A673 (cell line): ENCODE measurements around the gene TBC1D22A. TPM values are rescaled to one million over a fixed set of nuclear protein-coding genes. Genes with fewer than 3 reads are reported as not detected.

Source experiments
- BruUV-seq: library from RNA; stranded (reverse); fragments of 400-500 nt; replicated peaks from 2 replicates; lab custom pipeline; 2021; lab: Mats Ljungman, UMichigan
- CTCF ChIA-PET: fragments of 300-600 bp; sonication (Branson Sonifier 250); formaldehyde crosslinking; loops from one replicate; lab custom pipeline; 2022; ENCODE audit warnings: antibody characterized with exemption; lab: Charles Lee
- POLR2A ChIA-PET: fragments of 300-600 bp; sonication (Branson Sonifier 250); formaldehyde crosslinking; loops from one replicate; lab custom pipeline; 2022; ENCODE audit warnings: antibody characterized with exemption; ENCODE audit not compliant: low non-redundant PET; lab: Charles Lee
- DNase-seq: peaks from one replicate; pipeline ENCODE4 v3.0.0-alpha.2; 2015; ENCODE audit warnings: low spot score
- H3K27ac ChIP-seq: fragments of 200-600 bp; sonication (generic); 2 replicates; pipeline ENCODE4 v1.5.1; 2016; ENCODE audit warnings: mixed run types, low read depth, mild to moderate bottlenecking, mixed read lengths, antibody characterized with exemption, low read length; ENCODE audit not compliant: poor library complexity, severe bottlenecking
- H3K27me3 ChIP-seq: fragments of 200-600 bp; sonication (generic); replicated peaks from 2 replicates; pipeline ENCODE4 v1.6.1; 2017; ENCODE audit warnings: mixed run types, low read depth, mild to moderate bottlenecking, mixed read lengths, antibody characterized with exemption, low read length; ENCODE audit not compliant: insufficient read depth, poor library complexity
- H3K36me3 ChIP-seq: fragments of 200-600 bp; sonication (generic); 2 replicates; pipeline ENCODE4 v1.6.1; 2016; ENCODE audit warnings: mixed run types, mild to moderate bottlenecking, mixed read lengths, antibody characterized with exemption, low read length; ENCODE audit not compliant: insufficient read depth, poor library complexity, severe bottlenecking
- H3K4me1 ChIP-seq: fragments of 200-600 bp; sonication (generic); 2 replicates; pipeline ENCODE4 v1.6.1; 2017; ENCODE audit warnings: mixed run types, mild to moderate bottlenecking, mixed read lengths, antibody characterized with exemption, low read length; ENCODE audit not compliant: insufficient read depth, poor library complexity, severe bottlenecking
- H3K4me3 ChIP-seq: fragments of 200-600 bp; sonication (generic); 2 replicates; pipeline ENCODE4 v1.5.1; 2016; ENCODE audit warnings: low read depth, mixed run types, mild to moderate bottlenecking, mixed read lengths, low read length; ENCODE audit not compliant: poor library complexity, severe bottlenecking
- H3K9me3 ChIP-seq: fragments of 200-600 bp; sonication (generic); 2 replicates; pipeline ENCODE4 v1.6.1; 2016; ENCODE audit warnings: mixed run types, low read depth, mild to moderate bottlenecking, mixed read lengths, antibody characterized with exemption, low read length; ENCODE audit not compliant: poor library complexity, severe bottlenecking
- EZH2 ChIP-seq: fragments of 200-600 bp; sonication (generic); IDR thresholded peaks from 2 replicates; pipeline ENCODE4 v1.6.1; 2017; ENCODE audit warnings: borderline replicate concordance, low read depth, mild to moderate bottlenecking, mixed read lengths, antibody characterized with exemption, low read length; ENCODE audit not compliant: poor library complexity, severe bottlenecking
- intact Hi-C: fragments of 100-400 bp; cut with micrococcal nuclease; formaldehyde crosslinking; loops from one replicate; pipeline ENCODE4 v1.10.0; 2022; ENCODE audit not compliant: unreplicated experiment
- total RNA-seq: library from RNA; stranded (reverse); gene quantifications from 2 replicates; pipeline ENCODE4 v1.2.3, GENCODE V29; 2021
- TF ChIP-seq, protein P1 (sequence below): fragments of 300-800, 200-600 bp; sonication (generic); conservative IDR thresholded peaks from 2 replicates; pipeline ENCODE4 v1.5.1; 2017; ENCODE audit warnings: low read depth, mild to moderate bottlenecking, antibody characterized with exemption, low read length, moderate library complexity, mixed read lengths

The TBC1D22A gene
- total RNA-seq, 1 experiment from 2014 or later, result 22.5 TPM

DNA sequence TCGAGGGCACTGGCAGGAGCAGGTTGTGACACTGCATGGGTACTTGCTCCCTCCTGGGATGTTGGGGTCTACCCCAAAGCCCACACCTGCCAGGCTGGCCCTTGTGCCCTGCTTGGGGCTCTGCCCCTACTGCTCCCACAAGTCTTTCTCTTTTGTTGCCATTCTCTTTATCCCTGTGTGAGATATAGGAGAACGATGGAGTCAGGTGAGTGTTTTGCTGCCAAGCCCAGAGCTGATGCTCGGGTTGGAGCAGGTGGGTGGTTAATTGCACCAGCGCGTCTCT is 292.6 kb downstream of the TBC1D22A start:
- TF ChIP-seq EZH2, result no peak
- TF ChIP-seq, protein P1, sequence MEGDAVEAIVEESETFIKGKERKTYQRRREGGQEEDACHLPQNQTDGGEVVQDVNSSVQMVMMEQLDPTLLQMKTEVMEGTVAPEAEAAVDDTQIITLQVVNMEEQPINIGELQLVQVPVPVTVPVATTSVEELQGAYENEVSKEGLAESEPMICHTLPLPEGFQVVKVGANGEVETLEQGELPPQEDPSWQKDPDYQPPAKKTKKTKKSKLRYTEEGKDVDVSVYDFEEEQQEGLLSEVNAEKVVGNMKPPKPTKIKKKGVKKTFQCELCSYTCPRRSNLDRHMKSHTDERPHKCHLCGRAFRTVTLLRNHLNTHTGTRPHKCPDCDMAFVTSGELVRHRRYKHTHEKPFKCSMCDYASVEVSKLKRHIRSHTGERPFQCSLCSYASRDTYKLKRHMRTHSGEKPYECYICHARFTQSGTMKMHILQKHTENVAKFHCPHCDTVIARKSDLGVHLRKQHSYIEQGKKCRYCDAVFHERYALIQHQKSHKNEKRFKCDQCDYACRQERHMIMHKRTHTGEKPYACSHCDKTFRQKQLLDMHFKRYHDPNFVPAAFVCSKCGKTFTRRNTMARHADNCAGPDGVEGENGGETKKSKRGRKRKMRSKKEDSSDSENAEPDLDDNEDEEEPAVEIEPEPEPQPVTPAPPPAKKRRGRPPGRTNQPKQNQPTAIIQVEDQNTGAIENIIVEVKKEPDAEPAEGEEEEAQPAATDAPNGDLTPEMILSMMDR, result no peak
- CTCF ChIA-PET, result no interaction called here
- Histone ChIP-seq H3K4me3 (no peak overlapping the region), H3K36me3 (no peaks in the 10 kb centered on the region), H3K27ac (no peak overlapping the region), H3K4me1 (no peaks in the 10 kb centered on the region), H3K9me3 (no peaks in the 10 kb centered on the region), H3K27me3 (no peaks in the 10 kb centered on the region)
- BruUV-seq, result no TSS peak
- intact Hi-C loops, result no loop called here
- POLR2A ChIA-PET, result no interaction called here
- DNase-seq, result no peak

- intact Hi-C loops, result no loop called here
- Histone ChIP-seq H3K9me3 (no peaks in the 10 kb centered on the region), H3K4me3 (no peak overlapping the region), H3K27ac (no peak overlapping the region), H3K36me3 (no peaks in the 10 kb centered on the region), H3K27me3 (no peaks in the 10 kb centered on the region), H3K4me1 (no peaks in the 10 kb centered on the region)
- no peak for DNase-seq
- CTCF ChIA-PET, result no interaction called here
- TF ChIP-seq EZH2, result no peak
- TF ChIP-seq, protein P1, result no peak
- POLR2A ChIA-PET, result no interaction called here
- no TSS peak for BruUV-seq
Observed at GRCh38 chr22:47055461-47055860, 293.0 kb downstream of the TBC1D22A start.

GRCh38 chr22:47055921-47056320 is 293.5 kb downstream of the TBC1D22A start:
- Histone ChIP-seq H3K27ac (no peak overlapping the region), H3K4me3 (no peak overlapping the region), H3K36me3 (no peaks in the 10 kb centered on the region), H3K4me1 (no peaks in the 10 kb centered on the region), H3K27me3 (no peaks in the 10 kb centered on the region), H3K9me3 (no peaks in the 10 kb centered on the region)
- no TSS peak for BruUV-seq
- no peak for TF ChIP-seq EZH2
- TF ChIP-seq, protein P1, result no peak
- intact Hi-C loops, result no loop called here
- DNase-seq, result no peak
- ChIA-PET POLR2A (no interaction called here), CTCF (no interaction called here)

DNA sequence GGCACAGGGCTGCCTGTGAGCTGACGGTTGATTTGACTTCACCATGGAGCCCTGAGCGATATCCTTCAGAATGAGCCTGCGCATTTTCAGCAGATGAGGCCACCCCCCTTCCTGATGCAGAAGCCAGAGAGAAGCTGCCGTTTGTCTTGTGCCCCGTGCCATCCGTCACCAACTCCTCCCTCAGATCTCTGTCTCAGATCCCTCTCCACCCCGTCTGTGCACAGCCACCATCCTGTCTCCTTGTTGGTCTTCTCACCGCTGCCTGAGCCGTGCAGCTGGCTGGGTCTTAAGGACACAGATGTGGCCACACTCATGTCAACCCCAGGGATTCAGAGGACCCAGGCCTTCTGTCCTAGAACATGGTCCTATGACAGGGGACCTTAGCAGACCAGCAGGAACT is 293.9 kb downstream of the TBC1D22A start:
- POLR2A ChIA-PET, result no interaction called here
- no peaks in the 10 kb centered on the region for H3K9me3 ChIP-seq
- H3K36me3 ChIP-seq, result no peaks in the 10 kb centered on the region
- DNase-seq, result no peak
- CTCF ChIA-PET, result no interaction called here
- no peaks in the 10 kb centered on the region for H3K27me3 ChIP-seq
- no peaks in the 10 kb centered on the region for H3K4me1 ChIP-seq
- intact Hi-C loops, result no loop called here
- no peak overlapping the region for H3K27ac ChIP-seq
- BruUV-seq, result no TSS peak
- H3K4me3 ChIP-seq, result no peak overlapping the region
- TF ChIP-seq, protein P1, result no peak
- TF ChIP-seq EZH2, result no peak
